Subcutaneous abdominal adipose tissue (tissue), 5 donors: Measurements from ENCODE around the gene RASAL1.

Experiments
- H3K27ac ChIP-seq: one replicate; pipeline ENCODE4 v1.7.0; 2013; ENCODE audit warnings: low read depth, mild to moderate bottlenecking, inconsistent platforms, low read length, moderate library complexity
- H3K27me3 ChIP-seq, 5 donors: one replicate each; pipeline ENCODE4 v1.7.0; 2013; ENCODE audit warnings: low read length in 5 of 5, inconsistent platforms in 1 of 5; ENCODE audit not compliant: control insufficient read depth in 5 of 5, insufficient read depth in 4 of 5
- H3K36me3 ChIP-seq, 5 donors: one replicate each; pipeline ENCODE4 v1.7.0; 2013; ENCODE audit warnings: low read length in 5 of 5; ENCODE audit not compliant: control insufficient read depth in 5 of 5, insufficient read depth in 5 of 5
- H3K4me1 ChIP-seq, 5 donors: one replicate each; pipeline ENCODE4 v1.7.0; 2013; ENCODE audit warnings: low read length in 5 of 5, mild to moderate bottlenecking in 3 of 5, moderate library complexity in 1 of 5; ENCODE audit not compliant: control insufficient read depth in 5 of 5, insufficient read depth in 5 of 5
- H3K4me3 ChIP-seq, 5 donors: one replicate each; pipeline ENCODE4 v1.7.0; 2013; ENCODE audit warnings: low read length in 5 of 5, low read depth in 1 of 5
- H3K9ac ChIP-seq, 5 donors: one replicate each; pipeline ENCODE4 v1.7.0; 2013; ENCODE audit warnings: low read length in 5 of 5, mild to moderate bottlenecking in 4 of 5, moderate library complexity in 3 of 5
- H3K9me3 ChIP-seq, 5 donors: one replicate each; pipeline ENCODE4 v1.7.0; 2013; ENCODE audit warnings: low read length in 5 of 5; ENCODE audit not compliant: control insufficient read depth in 5 of 5
- donor health status: healthy.
- donor health status: healthy.
- donor health status: healthy.
- donor health status: healthy.
- donor health status: healthy.

The RASAL1 gene

DNA sequence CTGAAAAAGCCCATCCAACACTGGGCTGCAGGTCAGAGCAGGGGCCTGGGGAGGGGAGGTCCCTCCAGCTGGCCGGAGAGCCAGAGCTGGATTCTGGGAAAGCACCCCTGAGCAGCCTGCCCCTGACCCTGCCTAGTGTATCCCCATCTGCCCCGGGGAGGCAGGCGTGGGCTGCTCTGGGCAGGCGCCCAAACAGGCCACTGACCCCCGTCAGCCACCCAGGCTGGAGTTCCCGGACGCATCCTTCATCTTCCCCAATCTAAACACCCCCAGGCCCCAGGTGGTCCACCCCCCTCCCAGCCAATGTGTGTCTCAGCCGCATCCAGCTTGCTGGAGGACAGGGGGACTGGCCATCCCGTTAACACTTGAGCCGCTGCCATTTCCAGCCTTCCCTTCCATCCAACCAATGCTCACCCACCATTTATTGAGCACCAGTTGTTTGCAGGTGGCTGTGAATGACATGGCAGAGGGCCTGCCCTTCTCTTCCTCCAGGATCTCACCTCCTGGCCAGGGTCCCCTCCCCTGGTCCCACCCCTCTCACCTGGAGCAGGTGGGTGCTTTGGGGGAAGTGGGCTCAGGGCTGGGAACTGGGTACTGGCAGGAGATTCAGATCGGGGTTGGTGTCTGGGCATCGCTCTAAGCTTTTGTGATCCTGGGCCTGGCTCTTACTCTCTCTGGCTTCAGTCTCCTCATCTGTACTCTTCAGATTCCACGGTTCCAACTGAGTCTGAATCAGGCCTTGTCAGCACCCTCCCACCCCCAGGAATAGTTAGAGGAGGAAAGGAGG, 79.8 kb downstream of the RASAL1 start:
- H3K9ac ChIP-seq: peak overlapping the region in 3 of 5 donors; percentile 65 to 73 (median 72)
- H3K27me3 ChIP-seq: peaks cover 0 to 21% (median 0%) of the 10 kb centered on the region in 5 donors
- H3K36me3 ChIP-seq: no peaks in the 10 kb centered on the region
- H3K27ac ChIP-seq: peak overlapping the region; percentile 63
- H3K9me3 ChIP-seq: no peaks in the 10 kb centered on the region
- peak overlapping the region in 4 of 5 donors; percentile 55 to 78 (median 66) for H3K4me3 ChIP-seq
- H3K4me1 ChIP-seq: peaks cover 0 to 47% (median 46%) of the 10 kb centered on the region in 5 donors

DNA sequence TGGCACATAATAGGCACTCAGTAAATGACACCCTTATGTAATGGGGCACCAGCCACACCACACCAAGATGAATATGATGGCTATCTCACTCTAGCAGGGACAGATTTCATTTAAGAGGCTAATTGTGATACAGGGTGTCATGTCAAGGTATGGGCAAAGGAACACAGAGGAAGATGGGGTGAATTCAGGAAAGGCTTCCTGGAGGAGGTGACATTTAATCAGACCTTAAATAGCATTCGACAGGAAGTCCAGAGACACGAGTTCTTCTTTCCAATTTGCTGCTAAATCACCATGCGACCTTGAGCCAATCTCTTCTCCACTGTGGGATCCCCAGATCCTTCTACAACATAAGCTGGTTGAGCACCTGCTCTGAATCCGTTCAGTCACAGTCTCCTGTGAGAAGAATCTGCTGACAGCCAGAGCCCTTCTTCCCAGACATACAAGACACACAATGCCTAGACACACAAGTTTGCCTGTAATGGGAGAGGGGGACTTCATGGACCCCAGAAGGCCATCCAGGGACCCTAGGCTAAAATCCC, 80.5 kb downstream of the RASAL1 start:
- no peak overlapping the region for H3K27ac ChIP-seq
- no peak overlapping the region for H3K9ac ChIP-seq
- no peak overlapping the region for H3K4me3 ChIP-seq
- H3K27me3 ChIP-seq: peaks cover 0 to 21% (median 0%) of the 10 kb centered on the region in 5 donors
- no peaks in the 10 kb centered on the region for H3K9me3 ChIP-seq
- H3K36me3 ChIP-seq: no peaks in the 10 kb centered on the region
- peaks cover 0 to 41% (median 38%) of the 10 kb centered on the region in 5 donors for H3K4me1 ChIP-seq

DNA sequence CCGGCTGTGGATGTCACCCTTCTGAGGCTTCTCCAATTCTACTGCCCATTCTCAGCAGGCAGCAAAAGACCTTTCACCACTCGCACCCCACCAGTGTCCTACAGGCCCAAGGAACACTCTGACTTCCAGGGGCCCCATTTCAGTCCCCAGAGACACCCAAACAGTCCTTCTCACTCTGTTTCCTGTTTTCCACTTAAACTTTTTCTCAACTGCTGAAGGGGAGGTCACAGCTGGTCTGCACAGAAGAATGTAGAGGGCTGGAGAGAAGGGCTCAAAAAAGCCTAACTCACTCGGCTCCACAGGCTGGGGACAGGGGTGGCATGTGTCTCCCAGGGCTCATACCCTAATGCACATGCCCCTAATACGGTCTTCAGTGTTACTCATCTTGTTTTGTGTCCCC, 83.2 kb downstream of the RASAL1 start:
- Histone ChIP-seq H3K4me1 (peaks cover 0 to 20% (median 16%) of the 10 kb centered on the region in 5 donors), H3K36me3 (no peaks in the 10 kb centered on the region), H3K9ac (no peak overlapping the region), H3K27me3 (peaks cover 0 to 10% (median 0%) of the 10 kb centered on the region in 5 donors), H3K27ac (no peak overlapping the region), H3K9me3 (no peaks in the 10 kb centered on the region), H3K4me3 (no peak overlapping the region)

DNA sequence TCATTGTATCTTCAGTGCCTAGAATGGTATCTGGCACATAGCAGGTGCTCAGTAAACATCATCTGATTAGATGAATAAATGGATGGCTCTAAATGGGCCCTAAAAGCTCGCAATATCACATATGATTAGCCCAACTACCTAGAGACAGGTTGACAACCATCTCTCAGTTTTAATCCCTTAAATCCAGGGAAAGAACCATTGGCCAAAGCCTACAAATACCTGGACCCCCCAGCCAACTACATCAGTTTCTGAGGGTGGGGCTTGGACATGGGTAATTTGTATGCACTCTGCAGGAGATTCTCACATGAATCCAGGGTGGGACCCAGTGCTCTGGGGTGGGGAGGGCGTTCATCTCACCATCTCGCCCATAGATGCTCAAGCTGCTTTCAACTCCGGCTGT, 83.8 kb downstream of the RASAL1 start:
- peaks cover 0 to 10% (median 0%) of the 10 kb centered on the region in 5 donors for H3K27me3 ChIP-seq
- no peaks in the 10 kb centered on the region for H3K9me3 ChIP-seq
- no peak overlapping the region for H3K27ac ChIP-seq
- no peak overlapping the region for H3K9ac ChIP-seq
- no peak overlapping the region for H3K4me3 ChIP-seq
- H3K4me1 ChIP-seq: peaks cover 0 to 18% (median 12%) of the 10 kb centered on the region in 5 donors
- no peaks in the 10 kb centered on the region for H3K36me3 ChIP-seq

DNA sequence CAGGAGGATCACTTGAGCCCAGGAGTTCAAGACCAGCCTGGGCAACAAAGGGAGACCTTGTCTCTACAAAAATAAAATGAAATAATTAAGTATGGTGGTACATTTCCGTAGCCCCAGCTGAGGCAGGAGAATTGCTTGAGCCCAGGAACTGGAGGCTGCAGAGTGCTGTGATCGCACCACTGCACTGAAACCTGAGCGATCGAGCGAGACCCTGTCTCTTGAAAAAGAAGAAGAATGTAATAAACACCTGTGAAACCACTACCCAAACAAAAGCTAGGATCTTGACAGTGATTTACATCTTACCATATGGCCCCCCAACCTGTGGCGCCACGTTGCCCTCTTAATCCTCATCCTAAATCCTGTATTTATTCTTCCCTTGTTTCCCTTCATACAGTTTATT, 84.8 kb downstream of the RASAL1 start:
- Histone ChIP-seq H3K36me3 (no peaks in the 10 kb centered on the region), H3K4me1 (peaks cover 0 to 12% (median 5%) of the 10 kb centered on the region in 5 donors), H3K4me3 (no peak overlapping the region), H3K9me3 (no peaks in the 10 kb centered on the region), H3K27me3 (peaks cover 0 to 5% (median 0%) of the 10 kb centered on the region in 5 donors), H3K27ac (no peak overlapping the region), H3K9ac (no peak overlapping the region)

DNA sequence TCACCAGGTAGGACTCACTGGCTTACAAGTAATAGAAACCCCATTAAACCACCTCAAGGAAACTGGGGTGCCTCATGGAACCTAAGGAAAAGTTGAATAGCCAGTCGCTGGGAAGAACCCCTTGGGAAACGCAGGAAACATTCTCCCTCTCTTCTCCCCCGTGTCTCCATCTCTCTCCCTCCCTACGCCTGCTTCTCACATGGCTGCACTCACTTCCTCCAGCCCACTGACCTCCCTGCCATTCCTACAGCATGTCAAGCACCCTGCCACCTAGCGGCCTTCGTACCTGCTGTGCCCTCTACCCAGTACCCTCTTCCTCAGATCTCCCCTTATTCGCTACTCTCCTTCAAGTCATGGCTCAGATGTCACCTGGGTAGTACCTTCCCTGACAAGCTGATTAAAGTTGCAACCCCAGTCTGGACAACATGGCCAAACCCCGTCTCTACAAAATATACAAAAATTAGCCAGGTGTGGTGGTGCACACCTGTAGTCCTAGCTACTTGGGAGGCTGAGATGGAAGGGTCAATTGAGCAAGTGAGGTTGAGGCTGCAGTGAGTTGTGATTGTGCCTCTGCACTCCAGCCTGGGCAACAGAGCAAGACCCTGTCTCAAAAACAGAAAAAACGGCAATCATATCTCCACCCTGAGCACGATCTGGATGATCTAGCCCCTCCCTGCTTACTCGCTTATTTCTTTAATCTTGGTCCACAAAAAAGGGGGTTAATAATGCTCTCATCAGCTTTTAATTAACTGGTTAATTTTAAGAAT, 85.4 kb downstream of the RASAL1 start:
- no peak overlapping the region for H3K4me3 ChIP-seq
- H3K4me1 ChIP-seq: peaks cover 0 to 7% (median 3%) of the 10 kb centered on the region in 5 donors
- no peaks in the 10 kb centered on the region for H3K36me3 ChIP-seq
- no peak overlapping the region for H3K9ac ChIP-seq
- H3K9me3 ChIP-seq: no peaks in the 10 kb centered on the region
- H3K27me3 ChIP-seq: peaks cover 0 to under 1% (median 0%) of the 10 kb centered on the region in 5 donors
- no peak overlapping the region for H3K27ac ChIP-seq
